HepG2 (cell line): ENCODE measurements around the gene CUL1. TPM values are rescaled to one million over a fixed set of nuclear protein-coding genes. Genes with fewer than 3 reads are reported as not detected.

Experiments
- ATAC-seq: fragments of 200-7000 bp; cut with Tn5 transposase; 3 replicates; pipeline ENCODE4 v1.9.1; 2020; ENCODE audit warnings: mild to moderate bottlenecking, moderate library complexity
- BruUV-seq: library from RNA; stranded (reverse); fragments of 400-500 nt; replicated peaks from 2 replicates; lab custom pipeline; 2021; lab: Mats Ljungman, UMichigan
- CTCF ChIA-PET: fragments of 300-600 bp; formaldehyde crosslinking; extraction: SDS; loops from one replicate; lab custom pipeline; 2021; ENCODE audit warnings: low total read pairs, inconsistent platforms, low intra/inter-chr PET ratio; lab: Yijun Ruan, JAX
- POLR2A ChIA-PET: fragments of 350-600 bp; sonication (Branson Sonifier 250); formaldehyde crosslinking; loops from one replicate; lab custom pipeline; 2020; ENCODE audit warnings: antibody characterized with exemption, inconsistent platforms; lab: Yijun Ruan, JAX
- DNase-seq: peaks from one replicate; pipeline ENCODE4 v3.0.0-alpha.2; 2015; ENCODE audit warnings: low spot score
- FAIRE-seq: peaks from 3 replicates; lab custom pipeline; 2011; peaks lifted over from hg19 to GRCh38; lab: Jason Lieb, UNC
- H2AFZ ChIP-seq: one replicate; pipeline ENCODE4 v1.6.1; 2011; ENCODE audit warnings: low read length, inconsistent platforms
- H3K27ac ChIP-seq: fragments of 300-600 bp; 3 replicates; pipeline ENCODE4 v1.8.0; 2011; ENCODE audit warnings: mixed run types, mild to moderate bottlenecking, mixed read lengths, low read length, inconsistent platforms; ENCODE audit not compliant: insufficient read depth; ENCODE audit errors: extremely low read length
- H3K27me3 ChIP-seq, 2 experiments: fragments of 200-600 bp in 1 of 2; 2 replicates in 1 of 2; 3 replicates in 1 of 2; pipeline versions ENCODE4 v1.6.0 to v1.8.0; 2011; ENCODE audit warnings: low read length in 2 of 2, mild to moderate bottlenecking in 2 of 2, moderate library complexity in 2 of 2, inconsistent platforms in 1 of 2; ENCODE audit not compliant: insufficient read depth in 2 of 2, control insufficient read depth in 1 of 2
- H3K36me3 ChIP-seq, 2 experiments: fragments of 200-600 bp in 1 of 2; replicated peaks in 1 of 2; 2 replicates in 1 of 2; 3 replicates in 1 of 2; pipeline versions ENCODE4 v1.5.1 to v1.8.0; 2011; ENCODE audit warnings: low read length in 2 of 2, inconsistent platforms in 1 of 2; ENCODE audit not compliant: insufficient read depth in 2 of 2, control insufficient read depth in 1 of 2
- H3K4me1 ChIP-seq: 2 replicates; pipeline ENCODE4 v1.5.1; 2012; ENCODE audit warnings: low read length, inconsistent platforms; ENCODE audit not compliant: insufficient read depth
- H3K4me2 ChIP-seq: 2 replicates; pipeline ENCODE4 v1.6.0; 2011; ENCODE audit warnings: low read depth, low read length, inconsistent platforms
- H3K4me3 ChIP-seq, 3 experiments: fragments of 200-600 bp in 1 of 3; sonication (generic), shearing (Covaris generic) in 1 of 3; replicated peaks in 1 of 3; 2 replicates each; pipeline ENCODE4 v1.5.1; 2011 to 2016; ENCODE audit warnings: low read length in 3 of 3, inconsistent platforms in 2 of 3, low read depth in 2 of 3, mild to moderate bottlenecking in 2 of 3, control low read depth in 1 of 3, mixed read lengths in 1 of 3; ENCODE audit not compliant: insufficient read depth in 1 of 3
- H3K79me2 ChIP-seq: one replicate; pipeline ENCODE4 v1.6.1; 2011; ENCODE audit warnings: low read length, inconsistent platforms; ENCODE audit not compliant: insufficient read depth
- H3K9ac ChIP-seq: 2 replicates; pipeline ENCODE4 v1.6.0; 2011; ENCODE audit warnings: mild to moderate bottlenecking, low read depth, low read length, inconsistent platforms; ENCODE audit not compliant: insufficient read depth
- H3K9me3 ChIP-seq: 2 replicates; pipeline ENCODE4 v1.5.1; 2012; ENCODE audit warnings: mild to moderate bottlenecking, low read length
- H4K20me1 ChIP-seq: 2 replicates; pipeline ENCODE4 v1.6.0; 2011; ENCODE audit warnings: inconsistent platforms, mild to moderate bottlenecking, low read length, moderate library complexity; ENCODE audit not compliant: insufficient read depth
- KDM5A ChIP-seq: fragments of 200-600 bp; sonication (generic); IDR thresholded peaks from 2 replicates; pipeline ENCODE4 v1.7.0; 2018; ENCODE audit warnings: antibody characterized with exemption, mild to moderate bottlenecking, low read length, borderline replicate concordance
- WGBS: methylation state at CpG from one replicate; pipeline ENCODE4 v1.1.6; 2017; ENCODE audit warnings: low lambda C conversion rate; 5-methylcytosine and 5-hydroxymethylcytosine counted together
- in situ Hi-C: cut with HindIII; loops from 2 replicates; pipeline ENCODE4 v1.10.0; 2017; ENCODE audit warnings: low pct_unique_long_range_greater_than_20kb; ENCODE audit not compliant: extremely low pct_ligation_motif_present
- intact Hi-C: fragments of 100-400 bp; cut with micrococcal nuclease; formaldehyde crosslinking; loops from one replicate; pipeline ENCODE4 v1.10.0; 2022; ENCODE audit not compliant: unreplicated experiment
- polyA plus RNA-seq, 8 experiments: library from polyadenylated mRNA; depleted of rRNA in 3 of 8; stranded (reverse) in 7 of 8; unstranded in 1 of 8; fragments of >200 nt; fragmentation: Illumina TruSeq in 4 of 8; extraction: Trizol in 4 of 8; gene quantifications; 2 replicates each; pipeline versions ENCODE4 v1.2.1 to v1.2.3, GENCODE V29; 2011 to 2016; ENCODE audit warnings: low read depth in 4 of 8, missing spikeins in 1 of 8, mixed read lengths in 1 of 8; ENCODE audit not compliant: insufficient read depth in 1 of 8
- total RNA-seq, 5 experiments: library from RNA; depleted of rRNA; stranded (reverse); fragments of >200 nt; fragmentation: Illumina TruSeq; extraction: Trizol; gene quantifications; 2 replicates each; pipeline ENCODE4 v1.2.3, GENCODE V29; 2016; ENCODE audit warnings: low read depth in 1 of 5
- TF ChIP-seq, protein P1 (sequence below), 2 experiments: fragments of 450-650 bp in 1 of 2; sonication (generic) in 1 of 2; formaldehyde crosslinking in 1 of 2; IDR thresholded peaks; 2 replicates each; pipeline versions ENCODE4 v1.6.1 to v1.8.0; 2016 to 2022; ENCODE audit warnings: antibody characterized with exemption in 1 of 2, mild to moderate bottlenecking in 1 of 2, missing genetic modification reagents in 1 of 2

The CUL1 gene
- total and polyA plus RNA-seq, 2 of the 13 experiments (the other 11 are each of a cell fraction or from before 2014, with no cell fraction given) = 30.1 to 45.9 TPM

DNA sequence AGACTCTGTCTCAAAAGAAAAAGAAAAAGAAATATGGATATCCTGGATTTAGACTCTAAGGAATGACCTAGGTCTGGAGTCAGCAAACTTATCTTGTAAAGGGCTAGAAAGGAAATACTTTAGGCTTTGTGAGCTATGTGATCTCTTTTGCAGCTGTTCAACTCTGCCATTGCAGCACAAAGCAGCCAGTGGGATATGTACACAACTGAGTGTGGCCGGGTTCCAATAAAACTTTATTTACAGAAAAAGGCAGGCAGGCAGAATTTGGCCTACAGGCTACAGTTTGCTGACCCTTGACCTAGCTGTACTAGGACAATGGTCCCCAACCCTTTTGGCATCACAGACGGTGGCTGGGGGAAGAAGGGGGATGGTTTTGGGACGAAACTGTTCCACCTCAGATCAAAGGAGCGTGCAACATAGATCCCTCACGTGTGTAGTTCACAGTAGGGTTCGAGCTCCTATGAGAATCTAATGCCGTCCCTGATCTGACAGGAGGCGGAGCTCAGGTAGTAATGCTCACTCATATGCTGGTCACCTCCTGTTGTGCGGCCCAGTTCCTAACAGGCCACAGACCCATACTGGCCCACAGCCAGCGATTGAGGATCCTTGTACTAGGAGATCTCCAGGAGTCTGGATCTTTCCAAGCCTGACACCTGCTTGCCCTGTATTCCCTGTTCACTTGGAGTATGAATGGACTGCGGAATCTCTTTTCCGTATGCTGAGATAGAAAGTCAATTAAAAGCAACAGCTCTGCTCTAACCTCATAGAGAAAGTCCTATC lies 63.0 kb downstream of the CUL1 start:
- no peaks in the 10 kb centered on the region for H3K9me3 ChIP-seq
- H3K27ac ChIP-seq = no peak overlapping the region
- H3K36me3 ChIP-seq = peaks cover 9 to 62% of the 10 kb centered on the region in 2 experiments
- ATAC-seq = no peak
- POLR2A ChIA-PET = no interaction called here
- 96% methylated on average over 10 of the region's 12 CpGs for WGBS
- BruUV-seq = no TSS peak
- no peak overlapping the region for H3K9ac ChIP-seq
- TF ChIP-seq, protein P1, sequence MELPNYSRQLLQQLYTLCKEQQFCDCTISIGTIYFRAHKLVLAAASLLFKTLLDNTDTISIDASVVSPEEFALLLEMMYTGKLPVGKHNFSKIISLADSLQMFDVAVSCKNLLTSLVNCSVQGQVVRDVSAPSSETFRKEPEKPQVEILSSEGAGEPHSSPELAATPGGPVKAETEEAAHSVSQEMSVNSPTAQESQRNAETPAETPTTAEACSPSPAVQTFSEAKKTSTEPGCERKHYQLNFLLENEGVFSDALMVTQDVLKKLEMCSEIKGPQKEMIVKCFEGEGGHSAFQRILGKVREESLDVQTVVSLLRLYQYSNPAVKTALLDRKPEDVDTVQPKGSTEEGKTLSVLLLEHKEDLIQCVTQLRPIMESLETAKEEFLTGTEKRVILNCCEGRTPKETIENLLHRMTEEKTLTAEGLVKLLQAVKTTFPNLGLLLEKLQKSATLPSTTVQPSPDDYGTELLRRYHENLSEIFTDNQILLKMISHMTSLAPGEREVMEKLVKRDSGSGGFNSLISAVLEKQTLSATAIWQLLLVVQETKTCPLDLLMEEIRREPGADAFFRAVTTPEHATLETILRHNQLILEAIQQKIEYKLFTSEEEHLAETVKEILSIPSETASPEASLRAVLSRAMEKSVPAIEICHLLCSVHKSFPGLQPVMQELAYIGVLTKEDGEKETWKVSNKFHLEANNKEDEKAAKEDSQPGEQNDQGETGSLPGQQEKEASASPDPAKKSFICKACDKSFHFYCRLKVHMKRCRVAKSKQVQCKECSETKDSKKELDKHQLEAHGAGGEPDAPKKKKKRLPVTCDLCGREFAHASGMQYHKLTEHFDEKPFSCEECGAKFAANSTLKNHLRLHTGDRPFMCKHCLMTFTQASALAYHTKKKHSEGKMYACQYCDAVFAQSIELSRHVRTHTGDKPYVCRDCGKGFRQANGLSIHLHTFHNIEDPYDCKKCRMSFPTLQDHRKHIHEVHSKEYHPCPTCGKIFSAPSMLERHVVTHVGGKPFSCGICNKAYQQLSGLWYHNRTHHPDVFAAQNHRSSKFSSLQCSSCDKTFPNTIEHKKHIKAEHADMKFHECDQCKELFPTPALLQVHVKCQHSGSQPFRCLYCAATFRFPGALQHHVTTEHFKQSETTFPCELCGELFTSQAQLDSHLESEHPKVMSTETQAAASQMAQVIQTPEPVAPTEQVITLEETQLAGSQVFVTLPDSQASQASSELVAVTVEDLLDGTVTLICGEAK (IDR thresholded peaks at IDR 0.05) = no peak
- TF ChIP-seq, protein P1 (CRISPR knock-in tag; IDR thresholded peaks at IDR 0.05) = peak; percentile 97
- TF ChIP-seq KDM5A = no peak
- TF ChIP-seq, all 625 proteins: peak for 1
- Histone ChIP-seq H3K4me1 (no peaks in the 10 kb centered on the region), H2AFZ (no peak overlapping the region), H3K79me2 (no peaks in the 10 kb centered on the region), H3K4me3 (no peak overlapping the region), H3K27me3 (no peaks in the 10 kb centered on the region), H4K20me1 (no peaks in the 10 kb centered on the region), H3K4me2 (no peak overlapping the region)
- FAIRE-seq (no peak), DNase-seq (no peak)
- intact Hi-C loops = loop anchor here (10.0 kb wide), 1 partner anchor 187 kb away; no protein-coding TSS in a partner anchor
- CTCF ChIA-PET = no interaction called here
- in situ Hi-C loops = no loop called here
